ENCODE results near the gene NEK10. TPM values are rescaled to one million over a fixed set of nuclear protein-coding genes. Genes with fewer than 3 reads are reported as not detected.

Gene NEK10
- total and polyA plus RNA-seq, 2 of the 13 experiments (the other 11 are each of a cell fraction or from before 2014, with no cell fraction given): 2.8 to 14.2 TPM

- TF ChIP-seq ZNF207 (IDR thresholded peaks at IDR 0.05; ENCODE audit: borderline replicate concordance) (no peak), JARID2 (CRISPR knock-in tag; IDR thresholded peaks at IDR 0.05; ENCODE audit: insufficient replicate concordance) (no peak), KDM2A (CRISPR knock-in tag; IDR thresholded peaks at IDR 0.05; ENCODE audit: borderline replicate concordance, low read depth) (no peak), ZFP37 (CRISPR knock-in tag; IDR thresholded peaks at IDR 0.05; ENCODE audit: borderline replicate concordance) (no peak), SOX13 (IDR thresholded peaks at IDR 0.05) (no peak), SOX13 (CRISPR knock-in tag; conservative IDR thresholded peaks at IDR 0.05 in 1 of 2, IDR thresholded peaks at IDR 0.05 in 1 of 2) (peak in 1 of 2 experiments; percentile 53; a peak in 1 of 4 replicates), ZFP82 (CRISPR knock-in tag; IDR thresholded peaks at IDR 0.05; ENCODE audit: borderline replicate concordance) (no peak), FOXA3 (CRISPR knock-in tag; IDR thresholded peaks at IDR 0.05) (peak; percentile 72), AHDC1 (CRISPR knock-in tag; IDR thresholded peaks at IDR 0.05; ENCODE audit: borderline replicate concordance) (peak; percentile 22; the same call in 1 of the 2 replicates), HOXA5 (CRISPR knock-in tag; IDR thresholded peaks at IDR 0.05) (no peak), RARA (CRISPR knock-in tag; IDR thresholded peaks at IDR 0.05) (0 out of 2 replicates have a peak, but pooled peaks have one; percentile 15), MEIS1 (CRISPR knock-in tag; IDR thresholded peaks at IDR 0.05; ENCODE audit: borderline replicate concordance) (no peak), ELF3 (CRISPR knock-in tag; IDR thresholded peaks at IDR 0.05) (peak; percentile 51; the same call in 1 of the 2 replicates), ZNF343 (CRISPR knock-in tag; IDR thresholded peaks at IDR 0.05) (no peak), ARID5B (CRISPR knock-in tag; IDR thresholded peaks at IDR 0.05) (peak; percentile 40; the same call in 1 of the 2 replicates), BCL6 (CRISPR knock-in tag; IDR thresholded peaks at IDR 0.05) (peak; percentile 45; the same call in 1 of the 2 replicates), ZNF564 (CRISPR knock-in tag; IDR thresholded peaks at IDR 0.05) (no peak), ISL2 (CRISPR knock-in tag; IDR thresholded peaks at IDR 0.05) (peak; percentile 67; the same call in 1 of the 2 replicates), ATF3 (CRISPR knock-in tag; IDR thresholded peaks at IDR 0.05) (no peak)
Measured at GRCh38 chr3:27335571-27335970, 33.6 kb downstream of the NEK10 start (continued).

All from HepG2 (cell line).